IMR-90 (cell line): Measurements from ENCODE around the gene TAS2R1. TPM values are rescaled to one million over a fixed set of nuclear protein-coding genes. Genes with fewer than 3 reads are reported as not detected.
A peak's percentile ranks its signal among the peaks of the same experiment; 100 is the strongest.

Experiments used
- ATAC-seq: fragments of 200-7000 bp; cut with Tn5 transposase; 2 replicates; pipeline ENCODE4 v1.9.1; 2020; ENCODE audit warnings: low read depth, mild to moderate bottlenecking, moderate library complexity
- BruUV-seq: library from RNA; stranded (reverse); fragments of 400-500 nt; replicated peaks from 2 replicates; lab custom pipeline; 2021; lab: Mats Ljungman, UMichigan
- CTCF ChIA-PET: fragments of 300-600 bp; formaldehyde crosslinking; extraction: SDS; loops from one replicate; lab custom pipeline; 2021; ENCODE audit warnings: antibody characterized with exemption; lab: Yijun Ruan, JAX
- POLR2A ChIA-PET: fragments of 300-600 bp; sonication (Branson Sonifier 250); formaldehyde crosslinking; loops from one replicate; lab custom pipeline; 2022; ENCODE audit warnings: antibody characterized with exemption; ENCODE audit not compliant: unreplicated experiment; lab: Charles Lee
- DNase-seq: peaks from one replicate; pipeline ENCODE4 v3.0.0; 2013
- H2AFZ ChIP-seq: replicated peaks from 2 replicates; pipeline ENCODE3; 2013; ENCODE audit warnings: low read length, mild to moderate bottlenecking; ENCODE audit not compliant: poor library complexity
- H2AK5ac ChIP-seq: 2 replicates; pipeline ENCODE4 v1.6.1; 2013; ENCODE audit warnings: low read depth, low read length, inconsistent platforms
- H2AK9ac ChIP-seq: replicated peaks from 2 replicates; pipeline ENCODE3; 2013; ENCODE audit warnings: mild to moderate bottlenecking, low read depth, low read length, moderate library complexity; ENCODE audit not compliant: poor library complexity
- H2BK120ac ChIP-seq: 2 replicates; pipeline ENCODE4 v1.6.1; 2013; ENCODE audit warnings: low read depth, low read length, inconsistent platforms
- H2BK15ac ChIP-seq: 3 replicates; pipeline ENCODE4 v1.6.1; 2013; ENCODE audit warnings: low read depth, low read length, inconsistent platforms
- H2BK20ac ChIP-seq: 2 replicates; pipeline ENCODE4 v1.6.1; 2013; ENCODE audit warnings: low read depth, mild to moderate bottlenecking, inconsistent platforms, low read length, moderate library complexity
- H2BK5ac ChIP-seq: 2 replicates; pipeline ENCODE4 v1.6.1; 2013; ENCODE audit warnings: mild to moderate bottlenecking, low read depth, low read length, inconsistent platforms; ENCODE audit not compliant: poor library complexity, severe bottlenecking
- H3K14ac ChIP-seq: replicated peaks from 2 replicates; pipeline ENCODE4 v1.6.1; 2013; ENCODE audit warnings: low read depth, low read length, inconsistent platforms
- H3K18ac ChIP-seq: 2 replicates; pipeline ENCODE4 v1.6.1; 2013; ENCODE audit warnings: low read depth, low read length, control low read depth
- H3K23ac ChIP-seq: 2 replicates; pipeline ENCODE4 v1.6.1; 2013; ENCODE audit warnings: low read depth, low read length, inconsistent platforms
- H3K27ac ChIP-seq: 2 replicates; pipeline ENCODE4 v1.5.1; 2013; ENCODE audit warnings: mild to moderate bottlenecking, control low read depth, low read length; ENCODE audit not compliant: insufficient read depth
- H3K27me3 ChIP-seq: 2 replicates; pipeline ENCODE4 v1.6.1; 2013; ENCODE audit warnings: low read length; ENCODE audit not compliant: control insufficient read depth, insufficient read depth
- H3K36me3 ChIP-seq: 2 replicates; pipeline ENCODE4 v1.6.1; 2013; ENCODE audit warnings: low read length, mixed read lengths; ENCODE audit not compliant: control insufficient read depth, insufficient read depth
- H3K4ac ChIP-seq: 2 replicates; pipeline ENCODE4 v1.6.1; 2013; ENCODE audit warnings: low read depth, low read length, inconsistent platforms
- H3K4me1 ChIP-seq: 2 replicates; pipeline ENCODE4 v1.6.1; 2013; ENCODE audit warnings: low read length, mixed read lengths; ENCODE audit not compliant: control insufficient read depth, insufficient read depth
- H3K4me2 ChIP-seq: 2 replicates; pipeline ENCODE4 v1.6.1; 2013; ENCODE audit warnings: low read depth, mild to moderate bottlenecking, control low read depth, low read length, moderate library complexity
- H3K4me3 ChIP-seq: 2 replicates; pipeline ENCODE4 v1.5.1; 2013; ENCODE audit warnings: low read depth, mild to moderate bottlenecking, control low read depth, low read length, moderate library complexity; ENCODE audit not compliant: insufficient read depth
- H3K56ac ChIP-seq: 2 replicates; pipeline ENCODE4 v1.6.1; 2013; ENCODE audit warnings: low read length, inconsistent platforms; ENCODE audit not compliant: insufficient read depth; ENCODE audit errors: extremely low read depth
- H3K79me1 ChIP-seq, 2 experiments: 2 replicates each; pipeline ENCODE4 v1.6.1; 2013; ENCODE audit warnings: low read length in 2 of 2, inconsistent platforms in 1 of 2, low read depth in 1 of 2
- H3K9ac ChIP-seq: 2 replicates; pipeline ENCODE4 v1.6.1; 2013; ENCODE audit warnings: low read depth, low read length, control low read depth
- H3K9me1 ChIP-seq: 2 replicates; pipeline ENCODE4 v1.6.1; 2013; ENCODE audit warnings: low read length, inconsistent platforms; ENCODE audit not compliant: insufficient read depth
- H3K9me3 ChIP-seq: 2 replicates; pipeline ENCODE4 v1.6.1; 2013; ENCODE audit warnings: low read length; ENCODE audit not compliant: control insufficient read depth, insufficient read depth
- H4K20me1 ChIP-seq: 2 replicates; pipeline ENCODE4 v1.6.1; 2013; ENCODE audit warnings: low read length, inconsistent platforms; ENCODE audit not compliant: insufficient read depth
- H4K5ac ChIP-seq: 2 replicates; pipeline ENCODE4 v1.6.1; 2013; ENCODE audit warnings: mild to moderate bottlenecking, low read depth, low read length, control low read depth
- H4K8ac ChIP-seq, 2 experiments: 2 replicates each; pipeline ENCODE4 v1.6.1; 2013; ENCODE audit warnings: low read depth in 2 of 2, low read length in 2 of 2, control low read depth in 1 of 2, inconsistent platforms in 1 of 2
- H4K91ac ChIP-seq: 2 replicates; pipeline ENCODE4 v1.6.1; 2013; ENCODE audit warnings: low read depth, low read length, inconsistent platforms; ENCODE audit not compliant: insufficient read depth
- BHLHE40 ChIP-seq: fragments of 150-350 bp; IDR thresholded peaks from 2 replicates; pipeline ENCODE4 v1.6.1; 2016; ENCODE audit warnings: mild to moderate bottlenecking, low read depth, low read length
- CEBPB ChIP-seq: IDR thresholded peaks from 2 replicates; pipeline ENCODE4 v1.6.1; 2012; ENCODE audit warnings: low read depth, low read length, improper control_type of control experiment
- CHD1 ChIP-seq: IDR thresholded peaks from 2 replicates; pipeline ENCODE4 v1.6.1; 2012; ENCODE audit warnings: low read depth, low read length, improper control_type of control experiment
- CTCF ChIP-seq: conservative IDR thresholded peaks from 2 replicates; pipeline ENCODE4 v1.5.1; 2012; ENCODE audit warnings: mild to moderate bottlenecking, low read depth, low read length, improper control_type of control experiment
- ELK1 ChIP-seq: fragments of 150-350 bp; IDR thresholded peaks from 2 replicates; pipeline ENCODE4 v1.6.1; 2016; ENCODE audit warnings: low read depth, mild to moderate bottlenecking, low read length, moderate library complexity, borderline replicate concordance
- FOS ChIP-seq: fragments of 150-350 bp; IDR thresholded peaks from 2 replicates; pipeline ENCODE4 v1.6.1; 2016; ENCODE audit warnings: low read depth, low read length
- MAFK ChIP-seq: IDR thresholded peaks from 2 replicates; pipeline ENCODE4 v1.6.1; 2012; ENCODE audit warnings: low read depth, low read length, improper control_type of control experiment
- MAZ ChIP-seq: IDR thresholded peaks from 2 replicates; pipeline ENCODE4 v1.6.1; 2012; ENCODE audit warnings: low read depth, mild to moderate bottlenecking, low read length, improper control_type of control experiment, moderate library complexity, borderline replicate concordance
- MXI1 ChIP-seq: IDR thresholded peaks from 2 replicates; pipeline ENCODE4 v1.6.1; 2012; ENCODE audit warnings: low read depth, mild to moderate bottlenecking, low read length, moderate library complexity, borderline replicate concordance
- NFE2L2 ChIP-seq: fragments of 150-350 bp; IDR thresholded peaks from 2 replicates; pipeline ENCODE4 v1.6.1; 2016; ENCODE audit warnings: low read depth, mild to moderate bottlenecking, low read length
- POLR2A ChIP-seq: IDR thresholded peaks from 2 replicates; pipeline ENCODE4 v1.6.1; 2012; ENCODE audit warnings: mild to moderate bottlenecking, low read depth, low read length
- RAD21 ChIP-seq: IDR thresholded peaks from 2 replicates; pipeline ENCODE4 v1.6.1; 2012; ENCODE audit warnings: low read length, improper control_type of control experiment
- RCOR1 ChIP-seq: IDR thresholded peaks from 2 replicates; pipeline ENCODE4 v1.6.1; 2012; ENCODE audit warnings: mild to moderate bottlenecking, low read length, improper control_type of control experiment; ENCODE audit not compliant: insufficient replicate concordance
- RFX5 ChIP-seq: IDR thresholded peaks from 2 replicates; pipeline ENCODE4 v1.8.0; 2012; ENCODE audit warnings: low read depth, mild to moderate bottlenecking, low read length, moderate library complexity
- SMC3 ChIP-seq: fragments of 150-350 bp; IDR thresholded peaks from 2 replicates; pipeline ENCODE4 v1.6.1; 2016; ENCODE audit warnings: low read depth, mild to moderate bottlenecking, antibody characterized with exemption, low read length, moderate library complexity
- USF2 ChIP-seq: fragments of 150-350 bp; IDR thresholded peaks from 2 replicates; pipeline ENCODE4 v1.6.1; 2017; ENCODE audit warnings: mild to moderate bottlenecking, antibody characterized with exemption, low read length, low read depth
- whole genome bisulfite sequencing, 2 experiments: methylation state at CpG; one replicate each; pipeline versions ENCODE4 v1.1.5 to v1.1.7; 2013; ENCODE audit warnings: missing lambda C conversion rate in 2 of 2; ENCODE audit not compliant: insufficient read length in 1 of 2; ENCODE audit errors: extremely low coverage in 2 of 2; 5-methylcytosine and 5-hydroxymethylcytosine counted together
- dilution Hi-C: fragments of 300-500 bp; cut with HindIII; formaldehyde crosslinking; loops from one replicate; pipeline ENCODE4 v1.14.3; 2018; ENCODE audit warnings: low sequenced_read_pairs; ENCODE audit not compliant: unreplicated experiment
- in situ Hi-C: fragments of 300-500 bp; cut with MboI; formaldehyde crosslinking; loops from 3 replicates; pipeline ENCODE4 v1.14.3; 2019; ENCODE audit warnings: low sequenced_read_pairs, inconsistent platforms, mixed read lengths
- intact Hi-C: fragments of 100-400 bp; cut with micrococcal nuclease; formaldehyde crosslinking; loops from 2 replicates; pipeline ENCODE4 v1.10.0; 2022
- polyA plus RNA-seq, 3 experiments: library from polyadenylated mRNA; depleted of rRNA; stranded (reverse); fragments of >200 nt; gene quantifications; 2 replicates each; pipeline ENCODE4 v1.2.3, GENCODE V29; 2012; ENCODE audit warnings: low replicate concordance in 1 of 3
- total RNA-seq: library from RNA; depleted of rRNA; stranded (reverse); fragments of >200 nt; gene quantifications from 2 replicates; pipeline ENCODE4 v1.2.3, GENCODE V29; 2012

TAS2R1 gene
- total and polyA plus RNA-seq, 2 of the 4 experiments (the other 2 are of a cell fraction): not detected

- Histone ChIP-seq H3K23ac (no peak overlapping the region), H2BK5ac (no peak overlapping the region), H2BK20ac (peak overlapping the region; percentile 77; the same call in 1 of the 2 replicates), H3K79me1 (no peaks in the 10 kb centered on the region), H4K5ac (no peak overlapping the region), H4K20me1 (no peaks in the 10 kb centered on the region), H3K18ac (no peak overlapping the region), H3K9me3 (no peaks in the 10 kb centered on the region), H3K36me3 (no peaks in the 10 kb centered on the region), H3K4me2 (no peak overlapping the region), H3K56ac (no peak overlapping the region), H3K4me3 (no peak overlapping the region), H4K91ac (no peak overlapping the region), H2AK9ac (peak overlapping the region; percentile 56), H3K4me1 (0 out of 2 replicates have a peak, but pooled peaks cover 1% of the 10 kb centered on the region), H3K9me1 (peaks cover 8% of the 10 kb centered on the region; the same call in 1 of the 2 replicates), H4K8ac (peak overlapping the region in 1 of 2 experiments; percentile 22; a peak in 1 of 4 replicates), H3K9ac (no peak overlapping the region), H3K4ac (peak overlapping the region; percentile 19; the same call in 1 of the 2 replicates), H3K14ac (no peak overlapping the region), H2BK120ac (peak overlapping the region; percentile 25; the same call in 1 of the 2 replicates), H3K27me3 (no peaks in the 10 kb centered on the region; the same call in 1 of the 2 replicates), H2AK5ac (no peak overlapping the region), H2BK15ac (no peak overlapping the region), H2AFZ (peak overlapping the region; percentile 85), H3K27ac (no peak overlapping the region)
- in situ Hi-C loops (no loop called here), dilution Hi-C loops (no loop called here), intact Hi-C loops (no loop called here)
- ChIA-PET CTCF (no interaction called here), POLR2A (no interaction called here)
- TF ChIP-seq CEBPB (no peak), SMC3 (no peak), CHD1 (no peak), RCOR1 (no peak), FOS (no peak), MXI1 (no peak), POLR2A (no peak), RAD21 (no peak), RFX5 (no peak), MAZ (no peak), USF2 (no peak), MAFK (no peak), BHLHE40 (no peak), CTCF (no peak), ELK1 (no peak), NFE2L2 (no peak)
- 50% methylated on average over 3 of the region's 5 CpGs; no CpG with 5 or more reads in 1 of the 2 experiments for WGBS, 2 experiments
- no TSS peak for BruUV-seq
- DNase-seq (peak; percentile 41), ATAC-seq (no peak)
Measured at GRCh38 chr5:9604416-9604815, 25.7 kb downstream of the TAS2R1 start.
